GM23338 (cell line): Measurements from ENCODE around the gene SH2D3C. TPM values are rescaled to one million over a fixed set of nuclear protein-coding genes. Genes with fewer than 3 reads are reported as not detected.
A peak's percentile ranks its signal among the peaks of the same experiment; 100 is the strongest.

Source experiments
- ATAC-seq: fragments of 200-7000 bp; cut with Tn5 transposase; 3 replicates; pipeline ENCODE4 v1.9.1; 2020
- DNase-seq: peaks from one replicate; pipeline ENCODE4 v3.0.0-alpha.2; 2015; ENCODE audit warnings: low spot score
- H2AFZ ChIP-seq: fragments of 200-600 bp; sonication (generic); 2 replicates; pipeline ENCODE4 v1.8.0; 2016; ENCODE audit warnings: antibody characterized with exemption, mild to moderate bottlenecking, moderate library complexity
- H3F3A ChIP-seq: fragments of 200-600 bp; sonication (generic); replicated peaks from 2 replicates; pipeline ENCODE4 v1.8.0; 2017; ENCODE audit warnings: antibody characterized with exemption, mixed run types, low read depth
- H3K27ac ChIP-seq: fragments of 200-600 bp; sonication (generic); 2 replicates; pipeline ENCODE4 v1.6.1; 2016; ENCODE audit warnings: low read depth
- H3K27me3 ChIP-seq: fragments of 200-600 bp; sonication (generic); 2 replicates; pipeline ENCODE4 v1.8.0; 2016; ENCODE audit warnings: mild to moderate bottlenecking, mixed run types, moderate library complexity; ENCODE audit not compliant: insufficient read depth
- H3K36me3 ChIP-seq: fragments of 200-600 bp; sonication (generic); 2 replicates; pipeline ENCODE4 v1.8.0; 2016; ENCODE audit warnings: mild to moderate bottlenecking; ENCODE audit not compliant: insufficient read depth
- H3K4me1 ChIP-seq: fragments of 200-600 bp; sonication (generic); 2 replicates; pipeline ENCODE4 v1.8.0; 2016; ENCODE audit warnings: mild to moderate bottlenecking, moderate library complexity; ENCODE audit not compliant: insufficient read depth
- H3K4me2 ChIP-seq: fragments of 200-600 bp; sonication (generic); 2 replicates; pipeline ENCODE4 v1.7.1; 2017; ENCODE audit warnings: mixed run types
- H3K4me3 ChIP-seq: fragments of 200-600 bp; sonication (generic); 2 replicates; pipeline ENCODE4 v1.6.1; 2016; ENCODE audit warnings: mixed run types
- H3K79me2 ChIP-seq: fragments of 200-600 bp; sonication (generic); replicated peaks from 2 replicates; pipeline ENCODE4 v1.8.0; 2017; ENCODE audit warnings: mild to moderate bottlenecking; ENCODE audit not compliant: insufficient read depth
- H3K9me2 ChIP-seq: fragments of 200-600 bp; sonication (generic); 2 replicates; pipeline ENCODE4 v1.8.0; 2017; ENCODE audit not compliant: insufficient read depth
- H4K20me1 ChIP-seq: fragments of 200-600 bp; sonication (generic); replicated peaks from 2 replicates; pipeline ENCODE4 v1.8.0; 2017; ENCODE audit warnings: mild to moderate bottlenecking; ENCODE audit not compliant: insufficient read depth
- H3K27ac Mint-ChIP-seq: 2 replicates; pipeline ENCODE4 v1.8.0; 2020; ENCODE audit warnings: inconsistent platforms, mild to moderate bottlenecking, moderate library complexity, mixed read lengths
- H3K27me3 Mint-ChIP-seq: 3 replicates; pipeline ENCODE4 v1.8.0; 2022; ENCODE audit warnings: low read depth, mild to moderate bottlenecking, moderate library complexity, mixed read lengths, inconsistent platforms; ENCODE audit not compliant: insufficient read depth, poor library complexity
- H3K36me3 Mint-ChIP-seq: 3 replicates; pipeline ENCODE4 v1.8.0; 2021; ENCODE audit warnings: low read depth, mild to moderate bottlenecking, inconsistent platforms, moderate library complexity, mixed read lengths
- H3K4me1 Mint-ChIP-seq: 3 replicates; pipeline ENCODE4 v1.8.0; 2020; ENCODE audit warnings: mild to moderate bottlenecking, inconsistent platforms, mixed read lengths
- H3K4me3 Mint-ChIP-seq: 3 replicates; pipeline ENCODE4 v1.8.0; 2021; ENCODE audit warnings: moderate library complexity, mild to moderate bottlenecking, inconsistent platforms, mixed read lengths
- H3K9me3 Mint-ChIP-seq: 3 replicates; pipeline ENCODE4 v1.8.0; 2020; ENCODE audit warnings: moderate library complexity, mild to moderate bottlenecking, inconsistent platforms, mixed read lengths
- CREB1 ChIP-seq: fragments of 250-450 bp; sonication (Bioruptor Pico); IDR thresholded peaks from 2 replicates; pipeline ENCODE4 v1.5.0; 2020; ENCODE audit warnings: low read depth, mild to moderate bottlenecking, moderate library complexity
- CTCF ChIP-seq, 2 experiments: fragments of 200-600 bp in 1 of 2; sonication (generic) in 1 of 2; conservative IDR thresholded peaks; 2 replicates each; pipeline versions ENCODE4 v1.5.1 to v1.6.1; 2016 to 2017; ENCODE audit warnings: antibody characterized with exemption in 2 of 2, low read depth in 2 of 2, mild to moderate bottlenecking in 2 of 2, moderate library complexity in 1 of 2
- ETS1 ChIP-seq: IDR thresholded peaks from 2 replicates; pipeline ENCODE4 v1.6.1; 2016; ENCODE audit warnings: antibody characterized with exemption
- EZH2 ChIP-seq: fragments of 200-600 bp; sonication (generic); IDR thresholded peaks from one replicate; pipeline ENCODE4 v1.8.0; 2017; ENCODE audit warnings: antibody characterized with exemption, mild to moderate bottlenecking, low read depth; ENCODE audit not compliant: unreplicated experiment
- NANOG ChIP-seq: IDR thresholded peaks from 2 replicates; pipeline ENCODE4 v1.6.1; 2016; ENCODE audit warnings: antibody characterized with exemption, borderline replicate concordance
- POLR2AphosphoS5 ChIP-seq: IDR thresholded peaks from 2 replicates; pipeline ENCODE4 v1.6.1; 2016; ENCODE audit warnings: antibody characterized with exemption, low read depth
- STAT1 ChIP-seq: IDR thresholded peaks from one replicate; pipeline ENCODE4 v1.6.1; 2016; ENCODE audit warnings: antibody characterized with exemption; ENCODE audit not compliant: unreplicated experiment
- ZNF114 ChIP-seq: fragments of 250-450 bp; sonication (Bioruptor Pico); IDR thresholded peaks from 2 replicates; pipeline ENCODE4 v1.5.0; 2020; ENCODE audit warnings: mild to moderate bottlenecking, moderate library complexity
- ZNF331 ChIP-seq: fragments of 250-450 bp; sonication (Bioruptor Pico); IDR thresholded peaks from 2 replicates; pipeline ENCODE4 v1.5.0; 2020; ENCODE audit warnings: low read depth, mild to moderate bottlenecking, moderate library complexity
- ZNF462 ChIP-seq: fragments of 250-450 bp; sonication (Bioruptor Pico); IDR thresholded peaks from 2 replicates; pipeline ENCODE4 v1.5.0; 2020; ENCODE audit warnings: mild to moderate bottlenecking, moderate library complexity
- polyA plus RNA-seq: library from polyadenylated mRNA; unstranded; fragments of >200 nt; fragmentation: Nextera tagmentation; extraction: Ambion mirVana; gene quantifications from 2 replicates; pipeline ENCODE4 v1.2.1, GENCODE V29; 2016
- total RNA-seq: library from RNA; depleted of rRNA; stranded (reverse); fragments of >200 nt; shearing (Covaris generic); gene quantifications from 2 replicates; pipeline ENCODE4 v1.2.3, GENCODE V29; 2014

The SH2D3C gene
- total and polyA plus RNA-seq, 2 experiments from 2014 or later: 4.2 to 4.5 TPM

GRCh38 chr9:127706836-127707241, 71.6 kb downstream of the SH2D3C start, which contains the start of gene CFAP157:
TSS of gene CFAP157 (plus strand) at chr9:127706988. CDS start at chr9:127707032, 44 bp downstream.
- Histone ChIP-seq H3K36me3 (no peaks in the 10 kb centered on the region), H3K79me2 (no peaks in the 10 kb centered on the region), H3K4me1 (peaks cover 10% of the 10 kb centered on the region; the same call in 1 of the 2 replicates), H3K27ac (no peak within 1 kb of the TSS), H3K4me2 (peak within 1 kb of the TSS; percentile 43), H2AFZ (no peak within 1 kb of the TSS), H3F3A (0 out of 2 replicates have a peak, but pooled peaks cover 5% of the 10 kb centered on the region), H3K27me3 (no peaks in the 10 kb centered on the region), H3K9me2 (no peaks in the 10 kb centered on the region), H4K20me1 (no peaks in the 10 kb centered on the region), H3K4me3 (peak within 1 kb of the TSS; percentile 35; the same call in 1 of the 2 replicates)
- H3K4me3 Mint-ChIP-seq: peak within 1 kb of the TSS; percentile 61
- DNase-seq (peak; percentile 83), ATAC-seq (peak; percentile 84)
- H3K9me3 Mint-ChIP-seq: peaks cover 4% of the 10 kb centered on the region; the same call in 2 of the 3 replicates
- TF ChIP-seq POLR2AphosphoS5 (no peak), NANOG (no peak), ETS1 (no peak), ZNF114 (no peak), ZNF462 (CRISPR knock-in tag) (no peak), STAT1 (no peak), CREB1 (CRISPR knock-in tag) (no peak), EZH2 (no peak), ZNF331 (CRISPR knock-in tag) (no peak), CTCF (conservative IDR thresholded peaks at IDR 0.05; ENCODE audit: low read depth in 2 of 2) (no peak)
- peaks cover 26% of the 10 kb centered on the region for H3K4me1 Mint-ChIP-seq
- H3K27me3 Mint-ChIP-seq: peaks cover 6% of the 10 kb centered on the region
- H3K27ac Mint-ChIP-seq: no peak within 1 kb of the TSS
- no peaks in the 10 kb centered on the region; the same call in 2 of the 3 replicates for H3K36me3 Mint-ChIP-seq
